ENCODE results near the gene XKR7. TPM values are rescaled to one million over a fixed set of nuclear protein-coding genes. Genes with fewer than 3 reads are reported as not detected.

Gene XKR7
- total RNA-seq, 2 donors from 2014 or later = 0.26 to 0.33 TPM

DNA sequence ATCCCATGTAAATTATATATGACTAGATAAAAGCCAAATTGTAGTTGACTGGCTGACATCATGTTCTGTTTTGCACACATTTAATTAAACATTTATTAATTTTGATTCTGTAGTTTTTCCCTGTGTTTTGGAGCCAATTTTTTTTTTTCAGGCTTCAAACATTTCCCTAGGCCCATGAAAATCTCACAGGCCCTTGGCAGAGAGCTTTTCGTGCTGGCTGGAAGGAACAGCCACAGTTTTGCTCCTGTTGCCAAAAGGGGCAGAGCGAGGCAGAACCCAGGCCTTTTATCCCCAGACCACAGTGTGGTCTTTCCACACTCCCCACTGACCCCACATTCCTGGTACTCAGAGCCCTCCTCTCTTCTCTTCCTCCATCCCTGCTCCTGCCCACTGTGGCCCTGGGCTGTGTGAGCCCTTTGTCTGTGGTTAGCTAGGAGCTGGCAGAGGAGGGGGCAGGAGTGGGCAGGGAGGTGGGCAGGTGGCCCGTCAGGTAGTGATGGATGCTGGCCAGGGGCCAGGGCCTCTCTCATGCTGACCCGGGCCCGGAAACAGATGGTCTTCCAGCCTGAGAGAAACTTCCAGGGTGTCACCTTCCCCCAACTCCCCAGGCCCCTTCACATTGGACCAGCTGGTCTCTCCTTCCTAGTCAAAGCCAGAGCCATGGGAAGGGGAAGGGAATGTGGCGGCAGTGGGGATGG lies 22.8 kb downstream of the XKR7 start:
- Histone ChIP-seq H3K9me3 (no peaks in the 10 kb centered on the region), H3K4me3 (no peak overlapping the region), H3K4me1 (no peaks in the 10 kb centered on the region), H3K27me3 (no peaks in the 10 kb centered on the region), H3K27ac (no peak overlapping the region), H3K36me3 (replicated peaks in 1 of 2; ENCODE audit: insufficient read depth in 1 of 2, low read depth in 2 of 2) (no peaks in the 10 kb centered on the region)
- intact Hi-C loops (cut with DNase I) = no loop called here
- 50 to 74% methylated on average over 2 to 6 of the region's 6 CpGs for WGBS, 2 donors
- no peak for TF ChIP-seq POLR2A (IDR thresholded peaks at IDR 0.05)
- TF ChIP-seq, protein P1, sequence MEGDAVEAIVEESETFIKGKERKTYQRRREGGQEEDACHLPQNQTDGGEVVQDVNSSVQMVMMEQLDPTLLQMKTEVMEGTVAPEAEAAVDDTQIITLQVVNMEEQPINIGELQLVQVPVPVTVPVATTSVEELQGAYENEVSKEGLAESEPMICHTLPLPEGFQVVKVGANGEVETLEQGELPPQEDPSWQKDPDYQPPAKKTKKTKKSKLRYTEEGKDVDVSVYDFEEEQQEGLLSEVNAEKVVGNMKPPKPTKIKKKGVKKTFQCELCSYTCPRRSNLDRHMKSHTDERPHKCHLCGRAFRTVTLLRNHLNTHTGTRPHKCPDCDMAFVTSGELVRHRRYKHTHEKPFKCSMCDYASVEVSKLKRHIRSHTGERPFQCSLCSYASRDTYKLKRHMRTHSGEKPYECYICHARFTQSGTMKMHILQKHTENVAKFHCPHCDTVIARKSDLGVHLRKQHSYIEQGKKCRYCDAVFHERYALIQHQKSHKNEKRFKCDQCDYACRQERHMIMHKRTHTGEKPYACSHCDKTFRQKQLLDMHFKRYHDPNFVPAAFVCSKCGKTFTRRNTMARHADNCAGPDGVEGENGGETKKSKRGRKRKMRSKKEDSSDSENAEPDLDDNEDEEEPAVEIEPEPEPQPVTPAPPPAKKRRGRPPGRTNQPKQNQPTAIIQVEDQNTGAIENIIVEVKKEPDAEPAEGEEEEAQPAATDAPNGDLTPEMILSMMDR (IDR thresholded peaks at IDR 0.05) = no peak
- ATAC-seq (no peak), DNase-seq (no peak)

DNA sequence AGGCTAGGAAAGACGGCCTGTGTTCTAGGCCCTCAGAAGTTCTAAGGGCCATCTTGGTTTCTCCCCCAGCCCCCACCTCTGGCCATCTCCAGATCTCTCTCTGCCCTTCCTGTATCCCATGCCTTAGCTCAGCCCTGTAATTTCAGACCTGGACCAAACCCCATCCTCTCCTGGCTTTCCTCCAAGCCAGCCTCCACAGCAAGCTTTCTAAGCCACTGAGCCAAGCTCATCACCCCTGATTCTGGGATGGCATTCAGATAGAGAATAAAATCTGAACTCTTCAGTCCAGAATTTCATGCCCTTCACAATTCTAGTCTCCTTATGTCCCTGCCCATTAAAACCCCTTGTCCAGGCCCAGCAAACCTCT lies 23.4 kb downstream of the XKR7 start:
- H3K27ac ChIP-seq = no peak overlapping the region
- WGBS, 2 donors = 31 to 43% methylated on average over 1 of the region's 1 CpG
- H3K27me3 ChIP-seq = no peaks in the 10 kb centered on the region
- intact Hi-C loops (cut with DNase I) = no loop called here
- no peaks in the 10 kb centered on the region for H3K9me3 ChIP-seq
- H3K36me3 ChIP-seq (replicated peaks in 1 of 2; ENCODE audit: insufficient read depth in 1 of 2, low read depth in 2 of 2) = no peaks in the 10 kb centered on the region
- no peak for TF ChIP-seq POLR2A (IDR thresholded peaks at IDR 0.05)
- TF ChIP-seq, protein P1 (IDR thresholded peaks at IDR 0.05) = no peak
- no peaks in the 10 kb centered on the region for H3K4me1 ChIP-seq
- no peak for DNase-seq
- no peak for ATAC-seq
- no peak overlapping the region for H3K4me3 ChIP-seq

DNA sequence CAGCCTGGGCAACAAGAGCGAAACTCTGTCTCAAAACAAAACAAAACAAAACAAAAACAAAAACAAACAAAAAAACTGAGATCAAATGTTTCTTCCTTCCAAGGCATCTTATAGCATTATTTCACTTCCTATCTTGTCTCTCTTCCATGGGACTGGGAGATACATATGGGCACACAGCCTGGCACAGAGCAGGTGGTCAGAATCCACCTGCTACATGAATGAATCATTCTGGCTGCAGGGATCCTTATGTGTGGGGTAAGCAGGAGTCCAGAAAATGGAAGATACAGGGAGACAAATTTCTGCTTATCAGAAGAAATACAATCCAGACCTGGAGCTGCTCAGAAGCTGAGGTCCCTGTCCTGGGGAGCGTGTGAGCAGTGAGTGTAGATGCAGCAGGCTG lies 24.1 kb downstream of the XKR7 start:
- DNase-seq (no peak), ATAC-seq (no peak)
- intact Hi-C loops (cut with DNase I) = no loop called here

DNA sequence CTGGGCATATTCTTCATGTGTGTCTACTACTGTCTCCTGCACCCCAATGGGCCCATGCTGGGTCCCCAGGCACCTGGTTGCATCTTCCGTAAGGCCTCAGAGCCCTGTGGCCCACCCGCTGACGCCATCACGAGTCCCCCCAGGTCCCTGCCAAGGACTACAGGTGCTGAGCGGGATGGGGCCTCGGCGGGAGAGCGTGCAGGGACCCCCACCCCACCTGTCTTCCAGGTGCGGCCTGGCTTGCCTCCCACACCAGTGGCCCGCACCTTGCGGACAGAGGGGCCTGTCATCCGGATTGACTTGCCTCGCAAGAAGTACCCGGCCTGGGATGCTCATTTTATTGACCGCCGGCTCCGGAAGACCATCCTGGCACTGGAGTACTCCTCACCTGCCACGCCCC lies 29.0 kb downstream of the XKR7 start:
- Histone ChIP-seq H3K27ac (no peak overlapping the region), H3K4me3 (no peak overlapping the region), H3K27me3 (no peaks in the 10 kb centered on the region), H3K9me3 (no peaks in the 10 kb centered on the region), H3K4me1 (no peaks in the 10 kb centered on the region), H3K36me3 (replicated peaks in 1 of 2; ENCODE audit: insufficient read depth in 1 of 2, low read depth in 2 of 2) (no peaks in the 10 kb centered on the region)
- no peak for DNase-seq
- WGBS, 2 donors = 88 to 90% methylated on average over 8 to 18 of the region's 18 CpGs
- ATAC-seq = no peak
- no peak for TF ChIP-seq POLR2A (IDR thresholded peaks at IDR 0.05)
- TF ChIP-seq, protein P1 (IDR thresholded peaks at IDR 0.05) = no peak
- intact Hi-C loops (cut with DNase I) = no loop called here

More for the DNA sequence above, 24.1 kb downstream of the XKR7 start:
- 53 to 65% methylated on average over 2 of the region's 2 CpGs for WGBS, 2 donors
- Histone ChIP-seq H3K36me3 (replicated peaks in 1 of 2; ENCODE audit: insufficient read depth in 1 of 2, low read depth in 2 of 2) (no peaks in the 10 kb centered on the region), H3K27me3 (no peaks in the 10 kb centered on the region), H3K4me3 (no peak overlapping the region), H3K9me3 (no peaks in the 10 kb centered on the region), H3K27ac (no peak overlapping the region), H3K4me1 (no peaks in the 10 kb centered on the region)
- TF ChIP-seq POLR2A (IDR thresholded peaks at IDR 0.05) = no peak
- TF ChIP-seq, protein P1 (IDR thresholded peaks at IDR 0.05) = no peak

DNA sequence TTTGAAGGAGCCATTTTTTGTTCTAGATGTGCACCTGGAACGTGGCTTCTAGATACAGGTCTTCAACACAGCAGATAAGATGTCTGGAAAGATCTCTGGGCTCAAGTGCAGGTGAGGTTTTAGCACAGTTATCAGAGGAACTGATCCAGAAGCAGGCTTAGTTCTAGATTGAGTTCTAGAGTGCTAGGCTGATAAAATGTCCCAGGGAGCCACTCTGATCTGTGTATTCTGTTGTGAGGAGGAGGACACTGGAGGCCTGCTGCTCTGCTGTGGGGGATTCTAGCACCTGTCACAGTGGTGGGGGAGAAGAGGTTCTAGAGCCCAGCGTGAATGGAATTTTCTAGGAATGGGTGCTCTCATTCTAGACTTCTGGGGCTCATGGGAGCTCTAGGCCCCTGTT lies 30.3 kb downstream of the XKR7 start:
- no peak overlapping the region for H3K4me3 ChIP-seq
- no peak for ATAC-seq
- intact Hi-C loops (cut with DNase I) = no loop called here
- no peaks in the 10 kb centered on the region for H3K36me3 ChIP-seq (replicated peaks in 1 of 2; ENCODE audit: insufficient read depth in 1 of 2, low read depth in 2 of 2)
- H3K4me1 ChIP-seq = no peaks in the 10 kb centered on the region
- no peaks in the 10 kb centered on the region for H3K9me3 ChIP-seq
- WGBS, 2 donors = 40 to 46% methylated on average over 2 of the region's 2 CpGs
- no peaks in the 10 kb centered on the region for H3K27me3 ChIP-seq
- TF ChIP-seq, protein P1 (IDR thresholded peaks at IDR 0.05) = no peak
- no peak for TF ChIP-seq POLR2A (IDR thresholded peaks at IDR 0.05)
- DNase-seq = no peak
- H3K27ac ChIP-seq = no peak overlapping the region
